ENCODE data around the gene METRN. TPM values are rescaled to one million over a fixed set of nuclear protein-coding genes. Genes with fewer than 3 reads are reported as not detected.
A peak's percentile ranks its signal among the peaks of the same experiment; 100 is the strongest.
"Not testable (repeated sequence)": the region's sequence is repeated elsewhere in the genome, so short reads cannot be mapped to it uniquely, and the experiment has no call there.

Gene METRN
- total and polyA plus RNA-seq, 2 donors (not counting 1 experiment from before 2014, with no cell fraction given): 6.9 to 10.4 TPM

GRCh38 chr16:712740-713250 is 2.1 kb upstream of the METRN start:
- H3K9me3 Mint-ChIP-seq (ENCODE audit: insufficient read depth); intact Hi-C loops (cut with micrococcal nuclease); H3K4me3 ChIP-seq (ENCODE audit: control extremely low read depth in 1 of 5, extremely low read depth in 1 of 5, insufficient read depth in 1 of 5, low read depth in 2 of 5, low read length in 4 of 5); H3K4me3 Mint-ChIP-seq; H3K4me2 ChIP-seq (replicated peaks; ENCODE audit: low read depth, low read length, poor library complexity, severe bottlenecking); H3K27ac ChIP-seq (ENCODE audit: low read length in 2 of 2); POLR2A ChIA-PET; H3K4me1 Mint-ChIP-seq; H3K27ac Mint-ChIP-seq; H3K79me2 ChIP-seq (ENCODE audit: control insufficient read depth, insufficient read depth, low read length); DNase-seq; H3K9ac ChIP-seq (ENCODE audit: low read length); H2AFZ ChIP-seq (ENCODE audit: insufficient read depth, low read depth, low read length, poor library complexity, severe bottlenecking); ATAC-seq (ENCODE audit: low read depth); H3K36me3 ChIP-seq (replicated peaks in 1 of 2; ENCODE audit: control extremely low read depth in 1 of 2, control insufficient read depth in 1 of 2, extremely low read depth in 1 of 2, insufficient read depth in 2 of 2, low read length in 1 of 2): not testable (repeated sequence)
- peak; percentile 49 for TF ChIP-seq CTCF (IDR thresholded peaks at IDR 0.05)
- CTCF ChIA-PET: interaction anchor here (0.6 to 7.6 kb wide), 22 partner anchors 9 to 665 kb away, joined by 3 to 94 read pairs (median 4); partner anchors contain the start of genes ANTKMT, CHTF18, CIAO3 and RPUSD1
- H3K27me3 Mint-ChIP-seq: peaks cover 24% of the 10 kb centered on the region
- H3K4me1 ChIP-seq (ENCODE audit: control insufficient read depth in 2 of 2, insufficient read depth in 2 of 2, low read length in 2 of 2): peaks cover 12 to 20% of the 10 kb centered on the region in 2 donors
- peaks cover 0 to 15% (median 0%) of the 10 kb centered on the region in 3 donors for H3K9me3 ChIP-seq (ENCODE audit: control extremely low read depth in 1 of 3, control insufficient read depth in 2 of 3, insufficient read depth in 1 of 3, low read length in 2 of 3)
- 47% methylated on average over 8 of the region's 13 CpGs for WGBS (ENCODE audit: insufficient coverage)
- peaks cover 11% of the 10 kb centered on the region for H4K20me1 ChIP-seq (ENCODE audit: control insufficient read depth, insufficient read depth, low read length, poor library complexity, severe bottlenecking)
- H3K27me3 ChIP-seq (replicated peaks in 1 of 4; ENCODE audit: control extremely low read depth in 1 of 4, control insufficient read depth in 3 of 4, insufficient read depth in 4 of 4, low read length in 3 of 4): peaks cover 0 to 64% (median 29%) of the 10 kb centered on the region in 4 experiments

GRCh38 chr16:714079-714478 is 839 bp upstream of the METRN start:
- Histone ChIP-seq H4K20me1 (ENCODE audit: control insufficient read depth, insufficient read depth, low read length, poor library complexity, severe bottlenecking) (peaks cover 11% of the 10 kb centered on the region), H3K79me2 (ENCODE audit: control insufficient read depth, insufficient read depth, low read length) (no peaks in the 10 kb centered on the region), H3K4me2 (replicated peaks; ENCODE audit: low read depth, low read length, poor library complexity, severe bottlenecking) (peak overlapping the region; percentile 95), H3K9ac (ENCODE audit: low read length) (no peak overlapping the region), H3K9me3 (ENCODE audit: control extremely low read depth in 1 of 3, control insufficient read depth in 2 of 3, insufficient read depth in 1 of 3, low read length in 2 of 3) (peaks cover 0 to 15% (median 0%) of the 10 kb centered on the region in 3 donors), H3K27ac (ENCODE audit: low read length in 2 of 2) (no peak overlapping the region), H3K4me3 (ENCODE audit: control extremely low read depth in 1 of 5, extremely low read depth in 1 of 5, insufficient read depth in 1 of 5, low read depth in 2 of 5, low read length in 4 of 5) (no peak overlapping the region), H2AFZ (ENCODE audit: insufficient read depth, low read depth, low read length, poor library complexity, severe bottlenecking) (no peak overlapping the region), H3K36me3 (replicated peaks in 1 of 2; ENCODE audit: control extremely low read depth in 1 of 2, control insufficient read depth in 1 of 2, extremely low read depth in 1 of 2, insufficient read depth in 2 of 2, low read length in 1 of 2) (no peaks in the 10 kb centered on the region), H3K27me3 (replicated peaks in 1 of 4; ENCODE audit: control extremely low read depth in 1 of 4, control insufficient read depth in 3 of 4, insufficient read depth in 4 of 4, low read length in 3 of 4) (peaks cover 0 to 51% (median 22%) of the 10 kb centered on the region in 4 experiments), H3K4me1 (ENCODE audit: control insufficient read depth in 2 of 2, insufficient read depth in 2 of 2, low read length in 2 of 2) (peaks cover 12 to 20% of the 10 kb centered on the region in 2 donors)
- no peak overlapping the region for H3K27ac Mint-ChIP-seq
- peak overlapping the region; percentile 54 for H3K4me3 Mint-ChIP-seq
- WGBS (ENCODE audit: insufficient coverage): 66% methylated on average over 11 of the region's 11 CpGs
- ATAC-seq (ENCODE audit: low read depth) (no peak), DNase-seq (no peak)
- peaks cover 13% of the 10 kb centered on the region for H3K27me3 Mint-ChIP-seq
- ChIA-PET POLR2A (no interaction called here), CTCF (interaction anchor here (0.8 to 7.6 kb wide), 7 partner anchors 9 to 135 kb away, joined by 3 to 94 read pairs (median 9); partner anchors contain the start of genes CHTF18, CIAO3, HAGHL and RPUSD1)
- no peaks in the 10 kb centered on the region for H3K9me3 Mint-ChIP-seq (ENCODE audit: insufficient read depth)
- TF ChIP-seq EZH2 (IDR thresholded peaks at IDR 0.05; ENCODE audit: borderline replicate concordance, insufficient read depth, low read depth, low read length, poor library complexity, severe bottlenecking) (no peak), CTCF (IDR thresholded peaks at IDR 0.05) (no peak)
- intact Hi-C loops (cut with micrococcal nuclease): no loop called here
- H3K4me1 Mint-ChIP-seq: peaks cover 5% of the 10 kb centered on the region
